SK-N-MC (cell line): ENCODE results near the gene VPS35.

Experiments
- EZH2 ChIP-seq: fragments of 200-600 bp; sonication (generic); IDR thresholded peaks from one replicate; pipeline ENCODE4 v1.6.1; 2017; ENCODE audit warnings: antibody characterized with exemption
- FOXP2 ChIP-seq: optimal IDR thresholded peaks from 2 replicates; pipeline ENCODE3; 2011; ENCODE audit warnings: mild to moderate bottlenecking, moderate library complexity; ENCODE audit not compliant: insufficient read depth; ENCODE audit errors: extremely low read length, control extremely low read depth
- POLR2AphosphoS5 ChIP-seq: IDR thresholded peaks from 2 replicates; pipeline ENCODE4 v1.6.1; 2012; ENCODE audit warnings: mild to moderate bottlenecking, low read depth, low read length, borderline replicate concordance

DNA sequence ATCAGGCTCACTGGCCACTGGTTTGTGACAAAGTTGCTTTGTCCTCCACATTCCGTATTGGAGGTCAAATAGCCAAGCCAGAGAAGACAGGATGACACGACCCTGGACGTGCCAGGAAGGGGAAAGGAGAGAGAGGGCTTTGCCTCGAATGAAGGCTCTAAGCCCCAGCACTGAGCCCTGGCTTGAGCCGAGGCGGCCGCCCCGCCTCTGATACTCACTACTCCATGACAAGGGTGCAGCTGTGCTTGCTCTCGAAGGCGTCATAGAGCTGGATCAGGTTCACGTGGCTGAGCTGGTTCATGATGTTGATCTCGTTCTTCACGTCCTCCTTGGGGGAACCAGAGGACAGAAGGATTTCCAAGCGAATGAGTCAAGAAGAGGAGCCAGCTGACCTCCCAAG, 39.8 kb upstream of the VPS35 start:
- no peak for TF ChIP-seq POLR2AphosphoS5
- TF ChIP-seq EZH2 = no peak
- no peak for TF ChIP-seq FOXP2
